Loucy (cell line): ENCODE data around the gene FOXRED2.

Source experiments
- EZH2phosphoT487 ChIP-seq: fragments of 200-600 bp; IDR thresholded peaks from 2 replicates; pipeline ENCODE4 v1.6.1; 2018; ENCODE audit warnings: antibody characterized with exemption, mild to moderate bottlenecking, moderate library complexity, borderline replicate concordance
- TF ChIP-seq, protein P1 (sequence below): fragments of 200-600 bp; sonication (generic); conservative IDR thresholded peaks from 2 replicates; pipeline ENCODE4 v1.5.1; 2014; ENCODE audit warnings: mild to moderate bottlenecking, antibody characterized with exemption, low read length

DNA sequence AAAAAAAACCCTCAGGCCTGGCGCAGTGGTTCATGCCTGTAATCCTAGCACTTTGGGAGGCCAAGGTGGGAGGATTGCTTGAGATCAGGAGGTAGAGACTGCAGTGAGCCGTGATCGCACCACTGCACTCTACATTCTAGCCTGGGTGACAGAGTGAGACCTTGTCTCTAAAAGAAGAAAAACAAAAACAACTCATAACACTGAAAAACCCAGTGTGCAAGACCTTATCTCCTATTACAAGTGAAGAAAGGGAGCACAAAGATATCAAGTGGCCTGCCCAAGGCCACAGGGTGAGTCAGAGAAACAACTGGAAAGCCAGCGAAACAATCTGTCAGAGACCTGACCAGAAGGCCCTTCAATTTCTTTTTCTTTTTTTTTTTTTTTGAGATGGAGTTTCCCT, 27.9 kb downstream of the FOXRED2 start:
- TF ChIP-seq, protein P1, sequence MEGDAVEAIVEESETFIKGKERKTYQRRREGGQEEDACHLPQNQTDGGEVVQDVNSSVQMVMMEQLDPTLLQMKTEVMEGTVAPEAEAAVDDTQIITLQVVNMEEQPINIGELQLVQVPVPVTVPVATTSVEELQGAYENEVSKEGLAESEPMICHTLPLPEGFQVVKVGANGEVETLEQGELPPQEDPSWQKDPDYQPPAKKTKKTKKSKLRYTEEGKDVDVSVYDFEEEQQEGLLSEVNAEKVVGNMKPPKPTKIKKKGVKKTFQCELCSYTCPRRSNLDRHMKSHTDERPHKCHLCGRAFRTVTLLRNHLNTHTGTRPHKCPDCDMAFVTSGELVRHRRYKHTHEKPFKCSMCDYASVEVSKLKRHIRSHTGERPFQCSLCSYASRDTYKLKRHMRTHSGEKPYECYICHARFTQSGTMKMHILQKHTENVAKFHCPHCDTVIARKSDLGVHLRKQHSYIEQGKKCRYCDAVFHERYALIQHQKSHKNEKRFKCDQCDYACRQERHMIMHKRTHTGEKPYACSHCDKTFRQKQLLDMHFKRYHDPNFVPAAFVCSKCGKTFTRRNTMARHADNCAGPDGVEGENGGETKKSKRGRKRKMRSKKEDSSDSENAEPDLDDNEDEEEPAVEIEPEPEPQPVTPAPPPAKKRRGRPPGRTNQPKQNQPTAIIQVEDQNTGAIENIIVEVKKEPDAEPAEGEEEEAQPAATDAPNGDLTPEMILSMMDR: no peak
- TF ChIP-seq EZH2phosphoT487: no peak
